Measurements from ENCODE around the gene SLC22A16.

DNA sequence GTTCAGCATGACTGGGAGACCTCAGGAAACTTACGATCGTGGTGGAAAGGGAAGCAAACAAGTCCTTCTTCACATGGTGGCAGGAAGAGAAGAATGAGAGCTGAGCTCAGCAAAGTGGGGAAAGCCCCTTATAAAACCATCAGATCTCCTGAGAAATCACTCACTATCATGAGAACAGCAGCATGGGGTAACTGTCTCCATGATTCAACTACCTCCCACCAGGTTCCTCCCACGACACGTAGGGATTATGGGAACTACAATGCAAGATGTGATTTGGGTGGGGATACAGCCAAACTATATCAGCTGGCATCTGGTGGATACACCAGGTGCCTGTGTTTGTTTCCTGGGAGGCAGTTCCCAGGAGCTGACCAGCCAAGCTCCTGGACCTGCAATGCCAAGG lies 65.9 kb downstream of the SLC22A16 start:
- TF ChIP-seq POLR2AphosphoS5 (IDR thresholded peaks at IDR 0.05), result no peak
- no peak for TF ChIP-seq CTCF (IDR thresholded peaks at IDR 0.05)
